GM12878 (cell line): ENCODE measurements around the gene KIRREL3. TPM values are rescaled to one million over a fixed set of nuclear protein-coding genes. Genes with fewer than 3 reads are reported as not detected.

Source experiments
- ATAC-seq: fragments of 200-7000 bp; cut with Tn5 transposase; 3 replicates; pipeline ENCODE4 v1.9.1; 2020; ENCODE audit warnings: mild to moderate bottlenecking, moderate library complexity
- BruUV-seq: library from RNA; stranded (reverse); fragments of 400-500 nt; replicated peaks from 2 replicates; lab custom pipeline; 2021; lab: Mats Ljungman, UMichigan
- CTCF ChIA-PET: fragments of 300-600 bp; sonication (Branson Sonifier 250); formaldehyde crosslinking; extraction: SDS; loops from one replicate; lab custom pipeline; 2021; ENCODE audit warnings: inconsistent platforms; lab: Yijun Ruan, JAX
- POLR2A ChIA-PET: fragments of 350-600 bp; formaldehyde crosslinking; extraction: SDS; loops from one replicate; lab custom pipeline; 2021; ENCODE audit warnings: inconsistent platforms; lab: Charles Lee
- RAD21 ChIA-PET: fragments of 300-600 bp; sonication (Branson Sonifier 250); formaldehyde crosslinking; loops from one replicate; lab custom pipeline; 2023; ENCODE audit warnings: antibody characterized with exemption; ENCODE audit not compliant: unreplicated experiment; lab: Charles Lee
- SMC1A ChIA-PET: fragments of 300-600 bp; sonication (Branson Sonifier 250); formaldehyde crosslinking; loops from one replicate; lab custom pipeline; 2023; ENCODE audit not compliant: unreplicated experiment, uncharacterized antibody; lab: Charles Lee
- DNase-seq: peaks from one replicate; pipeline ENCODE4 v3.0.0-alpha.2; 2011; ENCODE audit warnings: low read depth, low spot score
- FAIRE-seq: peaks from 3 replicates; lab custom pipeline; 2011; peaks lifted over from hg19 to GRCh38; lab: Jason Lieb, UNC
- H2AFZ ChIP-seq: 2 replicates; pipeline ENCODE4 v1.6.0; 2011; ENCODE audit warnings: low read depth, low read length, control low read depth; ENCODE audit not compliant: control insufficient read depth
- H3K27ac ChIP-seq: 2 replicates; pipeline ENCODE4 v1.5.1; 2011; ENCODE audit warnings: control low read depth; ENCODE audit not compliant: control insufficient read depth, insufficient read depth
- H3K27me3 ChIP-seq, 2 experiments: replicated peaks in 1 of 2; 2 replicates each; pipeline versions ENCODE4 v1.6.0 to v1.6.1; 2011; ENCODE audit warnings: low read length in 1 of 2; ENCODE audit not compliant: control insufficient read depth in 2 of 2, insufficient read depth in 2 of 2
- H3K36me3 ChIP-seq, 2 experiments: 2 replicates each; pipeline ENCODE4 v1.5.1; 2011; ENCODE audit warnings: low read length in 1 of 2; ENCODE audit not compliant: control insufficient read depth in 2 of 2, insufficient read depth in 2 of 2
- H3K4me1 ChIP-seq: 2 replicates; pipeline ENCODE4 v1.6.1; 2011; ENCODE audit warnings: mild to moderate bottlenecking, low read length, moderate library complexity, mixed read lengths; ENCODE audit not compliant: control insufficient read depth, insufficient read depth
- H3K4me2 ChIP-seq: 2 replicates; pipeline ENCODE4 v1.6.0; 2011; ENCODE audit warnings: control low read depth; ENCODE audit not compliant: control insufficient read depth, insufficient read depth
- H3K4me3 ChIP-seq: fragments of 200-600 bp; sonication (generic); 2 replicates; pipeline ENCODE4 v1.5.1; 2016
- H3K79me2 ChIP-seq: 2 replicates; pipeline ENCODE4 v1.6.0; 2011; ENCODE audit warnings: low read length; ENCODE audit not compliant: control insufficient read depth, insufficient read depth
- H3K9ac ChIP-seq: 2 replicates; pipeline ENCODE4 v1.8.0; 2011; ENCODE audit warnings: low read length, control low read depth, mixed read lengths; ENCODE audit not compliant: control insufficient read depth, insufficient read depth
- H3K9me3 ChIP-seq: replicated peaks from 3 replicates; pipeline ENCODE4 v1.5.1; 2011; ENCODE audit warnings: mild to moderate bottlenecking, low read length; ENCODE audit not compliant: control insufficient read depth, insufficient read depth
- H4K20me1 ChIP-seq: 2 replicates; pipeline ENCODE4 v1.6.0; 2011; ENCODE audit not compliant: control insufficient read depth, insufficient read depth
- BRCA1 ChIP-seq: IDR thresholded peaks from 2 replicates; pipeline ENCODE4 v1.6.1; 2011; ENCODE audit warnings: low read depth, low read length, improper control_type of control experiment
- CBX5 ChIP-seq: sonication (generic); IDR thresholded peaks from 2 replicates; pipeline ENCODE4 v1.6.1; 2016; ENCODE audit warnings: low read depth, moderate library complexity, mild to moderate bottlenecking, inconsistent platforms
- CEBPB ChIP-seq, 2 experiments: fragments of 150-350 bp in 1 of 2; IDR thresholded peaks; 2 replicates each; pipeline ENCODE4 v1.6.1; 2012 to 2014; ENCODE audit warnings: low read depth in 2 of 2, low read length in 2 of 2, borderline replicate concordance in 1 of 2, inconsistent platforms in 1 of 2
- IRF4 ChIP-seq: IDR thresholded peaks from 2 replicates; pipeline ENCODE4 v1.6.1; 2011; ENCODE audit warnings: low read depth, low read length
- KAT2A ChIP-seq: conservative IDR thresholded peaks from 2 replicates; pipeline ENCODE4 v1.6.1; 2011; ENCODE audit warnings: low read depth, low read length; ENCODE audit not compliant: control insufficient read depth
- MLLT1 ChIP-seq: fragments of 450-650 bp; IDR thresholded peaks from 2 replicates; pipeline ENCODE4 v1.6.1; 2016; ENCODE audit warnings: mild to moderate bottlenecking
- SIN3A ChIP-seq: IDR thresholded peaks from 2 replicates; pipeline ENCODE4 v1.6.1; 2012; ENCODE audit warnings: low read depth, low read length, improper control_type of control experiment
- SMAD1 ChIP-seq: fragments of 450-650 bp; IDR thresholded peaks from 2 replicates; pipeline ENCODE4 v1.6.1; 2018; ENCODE audit warnings: mild to moderate bottlenecking, low read depth; ENCODE audit not compliant: partially characterized antibody
- YBX1 ChIP-seq: fragments of 450-650 bp; IDR thresholded peaks from 2 replicates; pipeline ENCODE4 v1.6.1; 2016; ENCODE audit warnings: antibody characterized with exemption
- ZBTB4 ChIP-seq: fragments of 450-650 bp; formaldehyde crosslinking; IDR thresholded peaks from 2 replicates; pipeline ENCODE4 v1.4.0; 2022; ENCODE audit warnings: mild to moderate bottlenecking, moderate library complexity
- ZNF274 ChIP-seq: IDR thresholded peaks from one replicate; pipeline ENCODE4 v1.8.0; 2011; ENCODE audit not compliant: insufficient read length, insufficient read depth
- ZNF622 ChIP-seq: fragments of 450-650 bp; IDR thresholded peaks from 2 replicates; pipeline ENCODE4 v1.6.1; 2017; ENCODE audit warnings: mild to moderate bottlenecking, inconsistent platforms
- WGBS: methylation state at CpG from one replicate; pipeline ENCODE4 v1.1.6; 2016; ENCODE audit warnings: low lambda C conversion rate; ENCODE audit not compliant: insufficient replicate concordance, insufficient coverage; ENCODE audit errors: missing lambda C conversion rate; 5-methylcytosine and 5-hydroxymethylcytosine counted together
- in situ Hi-C: fragments of 300-500 bp; cut with MboI; formaldehyde crosslinking; loops from 9 replicates; pipeline ENCODE4 v1.14.3; 2018; ENCODE audit warnings: mixed read lengths
- intact Hi-C: fragments of 100-400 bp; cut with micrococcal nuclease; formaldehyde crosslinking; loops from one replicate; pipeline ENCODE4 v1.14.2; 2022; ENCODE audit not compliant: unreplicated experiment
- polyA plus RNA-seq, 11 experiments: library from polyadenylated mRNA; depleted of rRNA in 4 of 11; unstranded in 6 of 11; stranded (reverse) in 5 of 11; fragments of >200 nt; fragmentation: Nextera tagmentation in 4 of 11; fragmentation: Illumina TruSeq in 1 of 11; extraction: Ambion mirVana in 4 of 11; extraction: Trizol in 1 of 11; gene quantifications; 1 replicate in 1 of 11; 2 replicates in 10 of 11; pipeline versions ENCODE4 v1.2.1 to v1.2.3, GENCODE V29; 2011 to 2016; ENCODE audit warnings: inconsistent platforms in 2 of 11, missing spikeins in 2 of 11, low read depth in 1 of 11
- total RNA-seq, 4 experiments: library from RNA; depleted of rRNA in 3 of 4; stranded (reverse); fragments of >200 nt in 3 of 4; fragmentation: Illumina TruSeq in 1 of 4; extraction: Trizol in 1 of 4; gene quantifications; 2 replicates each; pipeline versions ENCODE4 v1.2.1 to v1.2.3, GENCODE V29; 2013 to 2021

The KIRREL3 gene
- total and polyA plus RNA-seq, 10 of the 15 experiments (the other 5 are each of a cell fraction or from before 2014, with no cell fraction given), result under 0.01 TPM; not detected in 9

- no peaks in the 10 kb centered on the region for H3K79me2 ChIP-seq
- ATAC-seq (no peak), FAIRE-seq (no peak), DNase-seq (no peak)
- H3K9ac ChIP-seq, result no peak overlapping the region
- H3K9me3 ChIP-seq, result no peaks in the 10 kb centered on the region; the same call in 2 of the 3 replicates
- ChIA-PET RAD21 (no interaction called here), CTCF (no interaction called here), SMC1A (no interaction called here), POLR2A (no interaction called here)
- in situ Hi-C loops, result no loop called here
- no peak overlapping the region for H3K4me3 ChIP-seq
- no peak overlapping the region for H3K27ac ChIP-seq
- peaks cover 2 to 4% of the 10 kb centered on the region in 2 experiments; a peak in 3 of 4 replicates for H3K27me3 ChIP-seq
- WGBS, result 52% methylated on average over 12 of the region's 12 CpGs
- H3K4me1 ChIP-seq, result no peaks in the 10 kb centered on the region
- no peak overlapping the region for H3K4me2 ChIP-seq
- intact Hi-C loops, result loop anchor here (10.0 kb wide), 2 partner anchors 272 to 742 kb away; no protein-coding TSS in a partner anchor
- BruUV-seq, result no TSS peak
- H3K36me3 ChIP-seq, result no peaks in the 10 kb centered on the region
- H4K20me1 ChIP-seq, result no peaks in the 10 kb centered on the region; the same call in 1 of the 2 replicates
- H2AFZ ChIP-seq, result no peak overlapping the region
- TF ChIP-seq ZNF622, result no peak
- TF ChIP-seq YBX1, result no peak
- TF ChIP-seq ZNF274, result no peak
- no peak for TF ChIP-seq CEBPB (IDR thresholded peaks at IDR 0.05; ENCODE audit: borderline replicate concordance in 1 of 2, low read depth in 2 of 2, low read length in 2 of 2)
- no peak for TF ChIP-seq KAT2A
- TF ChIP-seq BRCA1, result no peak
- TF ChIP-seq ZBTB4 (CRISPR knock-in tag), result no peak
- TF ChIP-seq MLLT1, result no peak
- no peak for TF ChIP-seq IRF4
- no peak for TF ChIP-seq CBX5
- TF ChIP-seq SIN3A, result no peak
- TF ChIP-seq SMAD1, result no peak
- TF ChIP-seq, all 136 proteins: peak for 0
Observed at GRCh38 chr11:126602349-126602940, 398.1 kb downstream of the KIRREL3 start.
